ENCODE results near the gene VPS8.
"Not testable (repeated sequence)": the region's sequence is repeated elsewhere in the genome, so short reads cannot be mapped to it uniquely, and the experiment has no call there.

Gene VPS8

GRCh38 chr3:184945886-184946625 lies 134.1 kb downstream of the VPS8 start:
- TF ChIP-seq LEF1 (IDR thresholded peaks at IDR 0.05; ENCODE audit: borderline replicate concordance) (no peak), FOXA1 (IDR thresholded peaks at IDR 0.05) (no peak), SP1 (IDR thresholded peaks at IDR 0.05) (no peak), ELF4 (IDR thresholded peaks at IDR 0.05) (no peak)
- CTCF ChIA-PET = interaction anchor here (0.6 kb wide), 1 partner anchor 110 kb away, joined by 10 read pairs; no protein-coding TSS in a partner anchor
- POLR2A ChIA-PET = no interaction called here
- no peak for DNase-seq (ENCODE audit: extremely low spot score)

GRCh38 chr3:184946917-184947316 lies 135.0 kb downstream of the VPS8 start:
- no peak for TF ChIP-seq FOXA1 (IDR thresholded peaks at IDR 0.05)
- no peak for TF ChIP-seq LEF1 (IDR thresholded peaks at IDR 0.05; ENCODE audit: borderline replicate concordance)
- ChIA-PET CTCF (no interaction called here), POLR2A (no interaction called here)
- no peak for DNase-seq (ENCODE audit: extremely low spot score)

- TF ChIP-seq HDGF (IDR thresholded peaks at IDR 0.05; ENCODE audit: borderline replicate concordance) (no peak), CTBP1 (IDR thresholded peaks at IDR 0.05; ENCODE audit: borderline replicate concordance) (no peak), FOXM1 (IDR thresholded peaks at IDR 0.05; ENCODE audit: borderline replicate concordance) (no peak), BHLHE40 (IDR thresholded peaks at IDR 0.05; ENCODE audit: borderline replicate concordance) (no peak), TARDBP (IDR thresholded peaks at IDR 0.05) (no peak), FOXK2 (IDR thresholded peaks at IDR 0.05) (no peak), PKNOX1 (IDR thresholded peaks at IDR 0.05) (no peak)
- CTCF ChIA-PET = no interaction called here
- DNase-seq (ENCODE audit: extremely low spot score) = no peak
- POLR2A ChIA-PET = interaction anchor here (0.6 kb wide), 1 partner anchor 13 kb away, joined by 5 read pairs; no protein-coding TSS in a partner anchor
Observed at GRCh38 chr3:184949251-184949965, 137.4 kb downstream of the VPS8 start.

GRCh38 chr3:184950816-184951215 lies 138.8 kb downstream of the VPS8 start:
- CTCF ChIA-PET; POLR2A ChIA-PET; DNase-seq (ENCODE audit: extremely low spot score): not testable (repeated sequence)

GRCh38 chr3:184952671-184953070 lies 140.7 kb downstream of the VPS8 start:
- DNase-seq (ENCODE audit: extremely low spot score) = no peak
- CTCF ChIA-PET = no interaction called here
- TF ChIP-seq FOXM1 (IDR thresholded peaks at IDR 0.05; ENCODE audit: borderline replicate concordance) (no peak), SP1 (IDR thresholded peaks at IDR 0.05) (no peak), TARDBP (IDR thresholded peaks at IDR 0.05) (no peak), ARNT (IDR thresholded peaks at IDR 0.05) (no peak), CTBP1 (IDR thresholded peaks at IDR 0.05; ENCODE audit: borderline replicate concordance) (no peak), ZNF384 (IDR thresholded peaks at IDR 0.05) (no peak), BHLHE40 (IDR thresholded peaks at IDR 0.05; ENCODE audit: borderline replicate concordance) (no peak), FOXA1 (IDR thresholded peaks at IDR 0.05) (no peak), PKNOX1 (IDR thresholded peaks at IDR 0.05) (no peak), HDGF (IDR thresholded peaks at IDR 0.05; ENCODE audit: borderline replicate concordance) (no peak), FOXK2 (IDR thresholded peaks at IDR 0.05) (no peak), ELF4 (IDR thresholded peaks at IDR 0.05) (no peak), L3MBTL2 (conservative IDR thresholded peaks at IDR 0.05) (no peak)
- POLR2A ChIA-PET = no interaction called here

GRCh38 chr3:184953401-184953800 lies 141.4 kb downstream of the VPS8 start:
- ChIA-PET POLR2A (no interaction called here), CTCF (no interaction called here)
- no peak for TF ChIP-seq CTBP1 (IDR thresholded peaks at IDR 0.05; ENCODE audit: borderline replicate concordance)
- TF ChIP-seq PKNOX1 (IDR thresholded peaks at IDR 0.05) = no peak
- TF ChIP-seq HDGF (IDR thresholded peaks at IDR 0.05; ENCODE audit: borderline replicate concordance) = no peak
- no peak for TF ChIP-seq TARDBP (IDR thresholded peaks at IDR 0.05)
- TF ChIP-seq ARNT (IDR thresholded peaks at IDR 0.05) = no peak
- TF ChIP-seq FOXM1 (IDR thresholded peaks at IDR 0.05; ENCODE audit: borderline replicate concordance) = no peak
- no peak for TF ChIP-seq FOXA1 (IDR thresholded peaks at IDR 0.05)
- no peak for DNase-seq (ENCODE audit: extremely low spot score)

GRCh38 chr3:184954251-184954650 lies 142.3 kb downstream of the VPS8 start:
- ChIA-PET CTCF (no interaction called here), POLR2A (no interaction called here)
- no peak for TF ChIP-seq NFRKB (IDR thresholded peaks at IDR 0.05)
- TF ChIP-seq SUZ12 (IDR thresholded peaks at IDR 0.05) = no peak
- TF ChIP-seq CTBP1 (IDR thresholded peaks at IDR 0.05; ENCODE audit: borderline replicate concordance) = no peak
- no peak for TF ChIP-seq FOXK2 (IDR thresholded peaks at IDR 0.05)
- no peak for TF ChIP-seq L3MBTL2 (conservative IDR thresholded peaks at IDR 0.05)
- TF ChIP-seq FOXA1 (IDR thresholded peaks at IDR 0.05) = no peak
- no peak for DNase-seq (ENCODE audit: extremely low spot score)

- CTCF ChIA-PET; DNase-seq (ENCODE audit: extremely low spot score); POLR2A ChIA-PET: not testable (repeated sequence)
Observed at GRCh38 chr3:184954851-184955250, 142.9 kb downstream of the VPS8 start.

Data from HEK293T (cell line).